Left lung (tissue), 10 donors: Measurements from ENCODE around the gene IMPACT. TPM values are rescaled to one million over a fixed set of nuclear protein-coding genes. Genes with fewer than 3 reads are reported as not detected.

ENCODE experiments used
- ATAC-seq: fragments of 200-7000 bp; cut with Tn5 transposase; one replicate; pipeline ENCODE4 v1.9.1; 2020; ENCODE audit warnings: moderate library complexity
- DNase-seq, 4 donors: peaks; one replicate each; pipeline ENCODE4 v3.0.0-alpha.2; 2013 to 2020
- H3K27ac ChIP-seq, 2 donors: fragments of 200-600 bp; sonication (generic) in 1 of 2; one replicate each; pipeline versions ENCODE4 v1.5.0 to v1.8.0; 2020 to 2021
- H3K27me3 ChIP-seq, 2 donors: fragments of 200-600 bp; sonication (generic) in 1 of 2; one replicate each; pipeline versions ENCODE4 v1.5.0 to v1.8.0; 2020 to 2021
- H3K36me3 ChIP-seq, 2 donors: fragments of 200-600 bp; sonication (generic) in 1 of 2; one replicate each; pipeline versions ENCODE4 v1.5.0 to v1.8.0; 2020 to 2021
- H3K4me1 ChIP-seq, 2 donors: fragments of 200-600 bp; one replicate each; pipeline ENCODE4 v1.8.0; 2021
- H3K4me3 ChIP-seq, 2 donors: fragments of 200-600 bp; sonication (generic) in 1 of 2; one replicate each; pipeline versions ENCODE4 v1.5.0 to v1.8.0; 2020 to 2021; ENCODE audit warnings: mild to moderate bottlenecking in 1 of 2
- H3K9me3 ChIP-seq, 2 donors: fragments of 200-600 bp; sonication (generic) in 1 of 2; one replicate each; pipeline versions ENCODE4 v1.5.0 to v1.8.0; 2020 to 2021
- intact Hi-C, 2 donors: fragments of 100-400 bp; cut with DNase I; formaldehyde crosslinking; loops; one replicate each; pipeline versions ENCODE4 v1.11.2 to v1.14.2; 2022
- polyA plus RNA-seq, 6 donors: library from polyadenylated mRNA; unstranded; fragments of 120-200 nt; gene quantifications; one replicate each; pipeline ENCODE4 v1.2.1, GENCODE V29; 2013; ENCODE audit not compliant: insufficient read length in 6 of 6
- total RNA-seq, 2 donors: library from RNA; stranded (reverse); fragmentation: NEBNext Ultra II Directional; extraction: Animal tissue kit (Norgen Biotek cat#: 25700); gene quantifications; one replicate each; pipeline ENCODE4 v1.2.1, GENCODE V29; 2021
- TF ChIP-seq, protein P1 (sequence below), 2 donors: fragments of 200-600 bp; sonication (generic) in 1 of 2; IDR thresholded peaks; one replicate each; pipeline versions ENCODE4 v1.5.0 to v1.8.0; 2021; ENCODE audit warnings: antibody characterized with exemption in 2 of 2
- donor health status: DM: no; HTN: yes; CAD: no.
- donor health status: DM: no; HTN: no; CAD: no.

The IMPACT gene
- total and polyA plus RNA-seq, 8 donors, result 32.5 to 58.8 (median 51.8) TPM

DNA sequence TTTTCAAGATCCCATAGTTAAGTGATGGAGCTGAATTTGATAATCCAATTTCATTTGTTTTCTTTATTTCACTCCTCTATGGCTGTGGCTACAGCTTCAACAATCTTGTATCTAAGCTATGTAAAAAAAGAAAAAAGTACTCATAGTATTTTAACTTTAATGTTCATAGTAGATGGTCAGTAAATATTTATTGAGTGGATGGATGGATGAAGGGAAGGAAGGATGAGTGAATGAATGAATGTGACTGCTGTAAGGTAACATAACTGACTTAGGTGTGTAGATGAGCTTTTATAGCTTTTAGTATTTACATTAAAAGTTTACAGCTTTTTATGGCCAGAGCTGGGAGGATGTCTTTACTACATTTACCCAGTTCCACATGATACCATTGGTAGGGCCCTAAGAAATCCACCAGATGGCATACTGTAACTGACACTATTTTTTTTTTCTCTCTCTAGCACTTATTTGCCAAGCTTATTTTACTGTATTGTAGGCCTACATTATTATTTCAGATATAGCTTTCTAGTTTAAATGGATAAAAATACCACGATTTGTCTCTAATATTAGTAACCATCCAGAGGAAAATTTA is 20.6 kb downstream of the IMPACT start:
- TF ChIP-seq, protein P1, sequence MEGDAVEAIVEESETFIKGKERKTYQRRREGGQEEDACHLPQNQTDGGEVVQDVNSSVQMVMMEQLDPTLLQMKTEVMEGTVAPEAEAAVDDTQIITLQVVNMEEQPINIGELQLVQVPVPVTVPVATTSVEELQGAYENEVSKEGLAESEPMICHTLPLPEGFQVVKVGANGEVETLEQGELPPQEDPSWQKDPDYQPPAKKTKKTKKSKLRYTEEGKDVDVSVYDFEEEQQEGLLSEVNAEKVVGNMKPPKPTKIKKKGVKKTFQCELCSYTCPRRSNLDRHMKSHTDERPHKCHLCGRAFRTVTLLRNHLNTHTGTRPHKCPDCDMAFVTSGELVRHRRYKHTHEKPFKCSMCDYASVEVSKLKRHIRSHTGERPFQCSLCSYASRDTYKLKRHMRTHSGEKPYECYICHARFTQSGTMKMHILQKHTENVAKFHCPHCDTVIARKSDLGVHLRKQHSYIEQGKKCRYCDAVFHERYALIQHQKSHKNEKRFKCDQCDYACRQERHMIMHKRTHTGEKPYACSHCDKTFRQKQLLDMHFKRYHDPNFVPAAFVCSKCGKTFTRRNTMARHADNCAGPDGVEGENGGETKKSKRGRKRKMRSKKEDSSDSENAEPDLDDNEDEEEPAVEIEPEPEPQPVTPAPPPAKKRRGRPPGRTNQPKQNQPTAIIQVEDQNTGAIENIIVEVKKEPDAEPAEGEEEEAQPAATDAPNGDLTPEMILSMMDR (IDR thresholded peaks at IDR 0.05), result no peak
- no peaks in the 10 kb centered on the region for H3K4me1 ChIP-seq
- no peaks in the 10 kb centered on the region for H3K9me3 ChIP-seq
- intact Hi-C loops, result no loop called here
- no peaks in the 10 kb centered on the region for H3K27me3 ChIP-seq
- H3K27ac ChIP-seq, result no peak overlapping the region
- H3K4me3 ChIP-seq, result no peak overlapping the region
- DNase-seq (peak in 2 of 4 donors; percentile 10 to 36), ATAC-seq (no peak)
- H3K36me3 ChIP-seq, result peaks cover 0 to 74% of the 10 kb centered on the region in 2 donors

DNA sequence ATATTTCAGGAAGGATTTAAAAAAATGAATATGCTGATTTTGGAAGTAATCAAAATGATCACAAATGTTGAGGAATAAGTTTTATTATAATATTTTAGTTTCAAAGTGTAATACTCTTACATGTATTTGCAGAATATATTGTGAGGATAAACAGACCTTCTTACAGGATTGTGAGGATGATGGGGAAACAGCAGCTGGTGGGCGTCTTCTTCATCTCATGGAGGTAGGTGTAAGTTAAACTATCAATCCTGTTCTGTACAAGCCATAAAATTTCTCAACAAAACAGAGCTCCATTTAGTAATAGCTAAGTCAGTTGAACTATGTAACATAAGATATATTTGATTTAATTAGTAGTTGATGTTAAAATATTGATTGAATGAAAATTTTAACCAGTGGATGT is 21.5 kb downstream of the IMPACT start:
- intact Hi-C loops, result no loop called here
- DNase-seq, result no peak
- Histone ChIP-seq H3K36me3 (peaks cover 0 to 67% of the 10 kb centered on the region in 2 donors), H3K4me3 (no peak overlapping the region), H3K9me3 (no peaks in the 10 kb centered on the region), H3K27me3 (no peaks in the 10 kb centered on the region), H3K4me1 (no peaks in the 10 kb centered on the region), H3K27ac (no peak overlapping the region)
- TF ChIP-seq, protein P1 (IDR thresholded peaks at IDR 0.05), result no peak
- ATAC-seq, result no peak

DNA sequence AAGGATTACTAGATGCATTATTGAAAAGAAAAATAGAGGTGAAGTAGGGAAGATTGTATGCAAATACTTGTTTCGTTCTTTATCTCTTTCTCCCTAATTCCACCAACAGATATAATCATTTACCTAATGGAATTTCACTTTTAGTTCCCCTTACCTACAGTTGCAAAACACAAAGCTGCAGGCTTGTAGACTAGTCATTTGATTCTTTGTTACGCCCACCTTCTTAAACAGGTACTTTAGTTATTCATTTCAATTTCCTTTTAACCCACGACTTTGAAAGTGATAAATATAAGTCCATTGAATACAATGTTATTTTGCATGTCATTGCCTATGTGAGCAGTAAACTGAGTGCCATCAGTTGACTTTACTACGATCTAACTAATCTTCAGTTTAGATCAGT is 30.1 kb downstream of the IMPACT start:
- no peaks in the 10 kb centered on the region for H3K4me1 ChIP-seq
- DNase-seq (no peak), ATAC-seq (no peak)
- TF ChIP-seq, protein P1 (IDR thresholded peaks at IDR 0.05), result no peak
- no peak overlapping the region for H3K4me3 ChIP-seq
- H3K36me3 ChIP-seq, result peaks cover 0 to 3% of the 10 kb centered on the region in 2 donors
- H3K27me3 ChIP-seq, result no peaks in the 10 kb centered on the region
- H3K27ac ChIP-seq, result no peak overlapping the region
- H3K9me3 ChIP-seq, result no peaks in the 10 kb centered on the region
- intact Hi-C loops, result no loop called here

GRCh38 chr18:24459772-24460171 is 33.3 kb downstream of the IMPACT start:
- intact Hi-C loops, result no loop called here
- Histone ChIP-seq H3K27me3 (no peaks in the 10 kb centered on the region), H3K4me3 (no peak overlapping the region), H3K36me3 (no peaks in the 10 kb centered on the region), H3K4me1 (no peaks in the 10 kb centered on the region), H3K27ac (peak overlapping the region in 1 of 2 donors; percentile 82), H3K9me3 (no peaks in the 10 kb centered on the region)
- TF ChIP-seq, protein P1 (IDR thresholded peaks at IDR 0.05), result no peak
- ATAC-seq (no peak), DNase-seq (no peak)

DNA sequence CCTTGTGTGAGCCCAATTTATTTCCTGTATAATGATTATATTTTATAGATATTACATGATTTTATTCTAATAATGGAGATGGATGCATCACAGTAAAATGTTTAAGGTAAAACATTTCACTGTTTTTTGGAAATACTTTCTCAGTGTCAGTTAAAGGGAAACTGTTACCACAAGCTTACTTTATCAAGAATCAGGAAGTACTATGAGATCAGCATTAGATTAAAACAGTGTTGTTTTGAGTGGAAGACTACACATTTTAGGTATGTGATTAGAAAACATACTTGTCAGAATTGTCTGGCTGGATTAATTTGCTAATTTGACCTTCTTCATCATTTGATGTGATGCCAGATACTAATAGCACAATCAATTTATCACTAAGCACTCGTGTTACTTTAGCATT is 33.9 kb downstream of the IMPACT start, which contains the start of gene HRH4:
Gene HRH4, plus strand, starts transcription at position 250 of the 400 bp plus-strand sequence. Its CDS starts 92 bp downstream, at position 342.
- ATAC-seq (no peak), DNase-seq (no peak)
- Histone ChIP-seq H3K27me3 (no peaks in the 10 kb centered on the region), H3K4me3 (peak within 1 kb of the TSS in 1 of 2 donors; percentile 21), H3K36me3 (no peaks in the 10 kb centered on the region), H3K27ac (peak within 1 kb of the TSS in 1 of 2 donors; percentile 82), H3K9me3 (no peaks in the 10 kb centered on the region), H3K4me1 (peaks cover 0 to 3% of the 10 kb centered on the region in 2 donors)
- TF ChIP-seq, protein P1 (IDR thresholded peaks at IDR 0.05), result no peak
- intact Hi-C loops, result no loop called here
